A549 (cell line): Measurements from ENCODE around the gene SLCO3A1. TPM values are rescaled to one million over a fixed set of nuclear protein-coding genes. Genes with fewer than 3 reads are reported as not detected.

Experiments used
- ATAC-seq, 2 experiments: fragments of 200-7000 bp in 1 of 2; fragments of >200 bp in 1 of 2; cut with Nextera tagmentation in 1 of 2; cut with Tn5 transposase in 1 of 2; 3 replicates each; pipeline versions ENCODE4 v1.8.0 to v1.9.1; 2018 to 2020; ENCODE audit warnings: mild to moderate bottlenecking in 1 of 2, moderate library complexity in 1 of 2
- CTCF ChIA-PET: fragments of 300-600 bp; sonication (Branson Sonifier 250); formaldehyde crosslinking; extraction: SDS; loops from one replicate; lab custom pipeline; 2021; ENCODE audit warnings: antibody characterized with exemption, inconsistent platforms; lab: Yijun Ruan, JAX
- POLR2A ChIA-PET: fragments of 350-600 bp; formaldehyde crosslinking; extraction: SDS; loops from one replicate; lab custom pipeline; 2021; ENCODE audit warnings: antibody characterized with exemption, inconsistent platforms; lab: Yijun Ruan, JAX
- DNase-seq, 2 experiments: peaks; one replicate each; pipeline versions ENCODE4 v3.0.0 to v3.0.0-alpha.2; 2011 to 2016; ENCODE audit warnings: low read depth in 1 of 2, low spot score in 1 of 2
- FAIRE-seq: peaks from 2 replicates; lab custom pipeline; 2011; peaks lifted over from hg19 to GRCh38; lab: Jason Lieb, UNC
- H3K27ac ChIP-seq, 2 experiments: fragments of >200 bp; sonication (Bioruptor Twin); formaldehyde crosslinking; 3 replicates each; pipeline ENCODE4 v1.5.1; 2016 to 2017
- H3K4me1 ChIP-seq: fragments of >200 bp; sonication (Bioruptor Twin); formaldehyde crosslinking; 3 replicates; pipeline ENCODE4 v1.6.1; 2016
- H3K4me2 ChIP-seq: fragments of >200 bp; sonication (Bioruptor Twin); formaldehyde crosslinking; 3 replicates; pipeline ENCODE4 v1.6.1; 2016
- H3K4me3 ChIP-seq: fragments of >200 bp; sonication (Bioruptor Twin); formaldehyde crosslinking; 3 replicates; pipeline ENCODE4 v1.5.1; 2016
- H3K9me3 ChIP-seq: fragments of >200 bp; sonication (Bioruptor Twin); formaldehyde crosslinking; 3 replicates; pipeline ENCODE4 v1.6.1; 2016
- BHLHE40 ChIP-seq: IDR thresholded peaks from 2 replicates; pipeline ENCODE4 v1.6.1; 2012; ENCODE audit warnings: low read depth, low read length, inconsistent platforms
- CBX8 ChIP-seq: fragments of 200-600 bp; sonication (generic); IDR thresholded peaks from 2 replicates; pipeline ENCODE4 v1.6.1; 2016
- CHD2 ChIP-seq: fragments of 150-350 bp; IDR thresholded peaks from 2 replicates; pipeline ENCODE4 v1.6.1; 2014; ENCODE audit warnings: low read length; ENCODE audit not compliant: partially characterized antibody
- CHD4 ChIP-seq: fragments of 200-600 bp; sonication (generic); IDR thresholded peaks from 2 replicates; pipeline ENCODE4 v1.6.1; 2016; ENCODE audit warnings: antibody characterized with exemption, mild to moderate bottlenecking, borderline replicate concordance
- EHMT2 ChIP-seq: fragments of 200-600 bp; sonication (generic); IDR thresholded peaks from 2 replicates; pipeline ENCODE4 v1.6.1; 2016; ENCODE audit warnings: antibody characterized with exemption, low read depth, mild to moderate bottlenecking, moderate library complexity
- EP300 ChIP-seq, 2 experiments: fragments of >200 bp; sonication (Bioruptor Twin); formaldehyde crosslinking; IDR thresholded peaks; 2 replicates in 1 of 2; 3 replicates in 1 of 2; pipeline ENCODE4 v1.6.1; 2016 to 2017
- ESRRA ChIP-seq: fragments of 150-350 bp; IDR thresholded peaks from 2 replicates; pipeline ENCODE4 v1.6.1; 2014; ENCODE audit warnings: mild to moderate bottlenecking, low read length, borderline replicate concordance
- FOXS1 ChIP-seq: fragments of 250-450 bp; sonication (Bioruptor Pico); IDR thresholded peaks from 2 replicates; pipeline ENCODE4 v1.5.0; 2020; ENCODE audit warnings: mild to moderate bottlenecking, moderate library complexity
- GATA3 ChIP-seq: IDR thresholded peaks from 2 replicates; pipeline ENCODE4 v1.6.1; 2012; ENCODE audit warnings: borderline replicate concordance
- HOXA7 ChIP-seq: fragments of 250-450 bp; sonication (Bioruptor Pico); IDR thresholded peaks from 2 replicates; pipeline ENCODE4 v1.5.0; 2020; ENCODE audit warnings: mild to moderate bottlenecking, moderate library complexity
- HOXB5 ChIP-seq: fragments of 250-450 bp; sonication (Bioruptor Pico); IDR thresholded peaks from 2 replicates; pipeline ENCODE4 v1.5.0; 2020; ENCODE audit warnings: mild to moderate bottlenecking, moderate library complexity
- JUNB ChIP-seq: fragments of >200 bp; sonication (Bioruptor Twin); formaldehyde crosslinking; IDR thresholded peaks from 2 replicates; pipeline ENCODE4 v1.6.1; 2016
- MAZ ChIP-seq: fragments of 150-350 bp; IDR thresholded peaks from 2 replicates; pipeline ENCODE4 v1.6.1; 2014; ENCODE audit warnings: antibody characterized with exemption, low read depth, low read length, borderline replicate concordance
- MYC ChIP-seq: IDR thresholded peaks from 2 replicates; pipeline ENCODE4 v1.6.1; 2012; ENCODE audit warnings: mild to moderate bottlenecking, inconsistent platforms, low read length, improper control_type of control experiment, borderline replicate concordance
- NR3C1 ChIP-seq: fragments of >200 bp; sonication (Bioruptor Twin); formaldehyde crosslinking; IDR thresholded peaks from 3 replicates; pipeline ENCODE4 v1.6.1; 2017
- POLR2AphosphoS2 ChIP-seq: conservative IDR thresholded peaks from 2 replicates; pipeline ENCODE4 v1.6.1; 2012; ENCODE audit warnings: low read length, improper control_type of control experiment, inconsistent platforms
- RARB ChIP-seq: fragments of 250-450 bp; sonication (Bioruptor Pico); IDR thresholded peaks from 2 replicates; pipeline ENCODE4 v1.8.0; 2021; ENCODE audit warnings: mild to moderate bottlenecking, moderate library complexity
- RFX5 ChIP-seq: fragments of 450-650 bp; IDR thresholded peaks from 2 replicates; pipeline ENCODE4 v1.7.1; 2014; ENCODE audit warnings: antibody characterized with exemption, mild to moderate bottlenecking, moderate library complexity
- RNF2 ChIP-seq: fragments of 200-600 bp; sonication (generic); IDR thresholded peaks from 2 replicates; pipeline ENCODE4 v1.6.1; 2016; ENCODE audit warnings: low read depth, mild to moderate bottlenecking, antibody characterized with exemption, moderate library complexity, borderline replicate concordance
- SREBF2 ChIP-seq: fragments of 450-650 bp; IDR thresholded peaks from 2 replicates; pipeline ENCODE4 v1.6.1; 2014; ENCODE audit warnings: mild to moderate bottlenecking, moderate library complexity
- TFCP2L1 ChIP-seq: fragments of 250-450 bp; sonication (Bioruptor Pico); IDR thresholded peaks from 2 replicates; pipeline ENCODE4 v1.5.0; 2021; ENCODE audit warnings: mild to moderate bottlenecking
- ZC3H11A ChIP-seq: fragments of 450-650 bp; IDR thresholded peaks from 2 replicates; pipeline ENCODE4 v1.6.1; 2014; ENCODE audit warnings: antibody characterized with exemption, mild to moderate bottlenecking
- WGBS: methylation state at CpG from one replicate; pipeline ENCODE4 v1.1.6; 2017; ENCODE audit errors: missing lambda C conversion rate; 5-methylcytosine and 5-hydroxymethylcytosine counted together
- polyA plus RNA-seq, 4 experiments: library from polyadenylated mRNA; depleted of rRNA in 3 of 4; stranded (reverse); fragments of >200 nt; fragmentation: RNase III in 1 of 4; extraction: RNeasy Plus Mini Kit Qiagen cat#74134 plus additional on column Dnase treatment in 1 of 4; gene quantifications; 2 replicates in 3 of 4; 3 replicates in 1 of 4; pipeline ENCODE4 v1.2.3, GENCODE V29; 2011 to 2017
- TF ChIP-seq, protein P1 (sequence below): fragments of 250-450 bp; sonication (Bioruptor Pico); IDR thresholded peaks from 2 replicates; pipeline ENCODE4 v1.5.0; 2020; ENCODE audit warnings: low read depth, mild to moderate bottlenecking, moderate library complexity
- TF ChIP-seq, protein P2 (sequence below): fragments of >200 bp; sonication (Bioruptor Twin); formaldehyde crosslinking; IDR thresholded peaks from 2 replicates; pipeline ENCODE4 v1.6.1; 2016
- TF ChIP-seq, protein P3 (sequence below): fragments of 150-350 bp; IDR thresholded peaks from 2 replicates; pipeline ENCODE4 v1.6.1; 2014; ENCODE audit warnings: low read depth, mild to moderate bottlenecking, low read length
- TF ChIP-seq, protein P4 (sequence below): IDR thresholded peaks from 2 replicates; pipeline ENCODE4 v1.6.1; 2012

Gene SLCO3A1
- polyA plus RNA-seq, 2 of the 4 experiments (the other 2 are of a cell fraction) = 16.8 to 17.0 TPM

DNA sequence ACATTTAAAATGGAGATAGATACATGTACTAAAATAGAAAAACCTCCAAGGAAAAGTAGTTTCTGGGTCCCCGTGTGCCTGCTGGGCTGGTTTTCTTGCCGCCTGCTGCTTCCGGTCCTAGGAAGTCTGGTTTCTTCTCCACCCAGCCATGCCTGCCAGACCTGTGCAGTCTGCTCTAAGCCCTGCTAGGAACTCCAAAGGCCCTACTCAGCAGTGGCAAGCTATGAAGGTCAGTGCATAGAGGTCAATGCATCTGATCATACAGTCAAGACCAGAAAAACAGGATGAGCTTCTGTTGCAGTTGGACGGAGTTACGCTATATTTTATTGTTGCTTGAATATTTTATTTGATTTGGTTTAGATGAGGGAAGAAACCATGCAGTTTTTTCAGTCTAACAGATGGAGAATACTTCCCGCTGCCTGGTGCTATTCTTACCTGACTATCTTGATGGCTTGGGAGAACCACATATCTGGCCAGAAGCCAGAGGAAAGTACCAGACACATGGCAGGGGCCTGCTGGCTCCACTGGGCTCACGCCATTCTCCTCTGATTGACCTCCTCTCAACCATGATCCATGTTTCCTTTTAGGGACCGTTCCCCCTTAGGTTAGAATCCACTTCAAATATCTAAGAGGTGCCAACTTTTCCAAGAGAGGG, 313.4 kb downstream of the SLCO3A1 start:
- H3K4me1 ChIP-seq = no peaks in the 10 kb centered on the region

DNA sequence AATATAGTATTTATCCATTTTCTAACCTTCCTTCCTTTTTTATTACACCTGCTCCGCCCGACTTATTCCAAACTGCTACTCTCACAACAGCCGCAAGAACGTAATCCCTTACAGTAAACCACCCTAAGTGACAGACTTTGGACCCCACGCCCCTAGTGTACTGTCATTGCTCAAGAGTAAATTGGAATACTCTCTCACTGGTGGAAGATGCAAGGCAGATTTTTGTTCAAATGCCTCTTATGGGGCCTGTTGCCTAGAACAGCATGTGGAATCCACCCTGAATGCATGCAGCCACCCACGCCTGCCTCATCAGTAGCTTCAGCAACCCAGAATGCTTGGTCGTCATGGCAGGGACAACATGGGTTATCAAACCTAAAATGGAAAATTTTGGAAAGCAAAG, 313.9 kb downstream of the SLCO3A1 start:
- no peak for DNase-seq
- CTCF ChIA-PET = interaction anchor here (0.6 to 1.0 kb wide), 3 partner anchors 547 to 630 kb away, joined by 3 read pairs; no protein-coding TSS in a partner anchor
- no peak for FAIRE-seq
- 83% methylated on average over 7 of the region's 7 CpGs for WGBS
- ATAC-seq = no peak
- Histone ChIP-seq H3K27ac (no peak overlapping the region), H3K4me2 (no peak overlapping the region)
- no peak for TF ChIP-seq GATA3
- TF ChIP-seq ZC3H11A = no peak
- TF ChIP-seq, protein P1, sequence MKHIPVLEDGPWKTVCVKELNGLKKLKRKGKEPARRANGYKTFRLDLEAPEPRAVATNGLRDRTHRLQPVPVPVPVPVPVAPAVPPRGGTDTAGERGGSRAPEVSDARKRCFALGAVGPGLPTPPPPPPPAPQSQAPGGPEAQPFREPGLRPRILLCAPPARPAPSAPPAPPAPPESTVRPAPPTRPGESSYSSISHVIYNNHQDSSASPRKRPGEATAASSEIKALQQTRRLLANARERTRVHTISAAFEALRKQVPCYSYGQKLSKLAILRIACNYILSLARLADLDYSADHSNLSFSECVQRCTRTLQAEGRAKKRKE (CRISPR knock-in tag) = no peak
- TF ChIP-seq HOXB5 (CRISPR knock-in tag) = no peak
- TF ChIP-seq MAZ = no peak
- no peak for TF ChIP-seq TFCP2L1
- TF ChIP-seq BHLHE40 = no peak
- TF ChIP-seq, protein P2, sequence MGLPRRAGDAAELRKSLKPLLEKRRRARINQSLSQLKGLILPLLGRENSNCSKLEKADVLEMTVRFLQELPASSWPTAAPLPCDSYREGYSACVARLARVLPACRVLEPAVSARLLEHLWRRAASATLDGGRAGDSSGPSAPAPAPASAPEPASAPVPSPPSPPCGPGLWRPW = no peak
- TF ChIP-seq SREBF2 = no peak
- no peak for TF ChIP-seq RARB (CRISPR knock-in tag)
- TF ChIP-seq CBX8 = no peak
- TF ChIP-seq HOXA7 (CRISPR knock-in tag) = no peak
- no peak for TF ChIP-seq RNF2
- TF ChIP-seq POLR2AphosphoS2 = no peak
- no peak for TF ChIP-seq NR3C1
- no peak for TF ChIP-seq EHMT2
- no peak for TF ChIP-seq EP300 (IDR thresholded peaks at IDR 0.05)
- TF ChIP-seq FOXS1 (CRISPR knock-in tag) = no peak
- TF ChIP-seq, all 56 proteins: peak for 0
- POLR2A ChIA-PET = no interaction called here
- Histone ChIP-seq H3K4me3 (no peak overlapping the region), H3K9me3 (no peaks in the 10 kb centered on the region), H3K4me1 (no peaks in the 10 kb centered on the region)

More for the DNA sequence above, 313.4 kb downstream of the SLCO3A1 start:
- ATAC-seq = no peak
- no peak for DNase-seq
- ChIA-PET CTCF (interaction anchor here (1.4 kb wide), 1 partner anchor 548 kb away, joined by 5 read pairs; no protein-coding TSS in a partner anchor), POLR2A (no interaction called here)
- no peak overlapping the region for H3K4me3 ChIP-seq
- no peak for TF ChIP-seq CHD2
- TF ChIP-seq, protein P3, sequence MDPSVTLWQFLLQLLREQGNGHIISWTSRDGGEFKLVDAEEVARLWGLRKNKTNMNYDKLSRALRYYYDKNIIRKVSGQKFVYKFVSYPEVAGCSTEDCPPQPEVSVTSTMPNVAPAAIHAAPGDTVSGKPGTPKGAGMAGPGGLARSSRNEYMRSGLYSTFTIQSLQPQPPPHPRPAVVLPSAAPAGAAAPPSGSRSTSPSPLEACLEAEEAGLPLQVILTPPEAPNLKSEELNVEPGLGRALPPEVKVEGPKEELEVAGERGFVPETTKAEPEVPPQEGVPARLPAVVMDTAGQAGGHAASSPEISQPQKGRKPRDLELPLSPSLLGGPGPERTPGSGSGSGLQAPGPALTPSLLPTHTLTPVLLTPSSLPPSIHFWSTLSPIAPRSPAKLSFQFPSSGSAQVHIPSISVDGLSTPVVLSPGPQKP = no peak
- TF ChIP-seq NR3C1 = no peak
- TF ChIP-seq, protein P4, sequence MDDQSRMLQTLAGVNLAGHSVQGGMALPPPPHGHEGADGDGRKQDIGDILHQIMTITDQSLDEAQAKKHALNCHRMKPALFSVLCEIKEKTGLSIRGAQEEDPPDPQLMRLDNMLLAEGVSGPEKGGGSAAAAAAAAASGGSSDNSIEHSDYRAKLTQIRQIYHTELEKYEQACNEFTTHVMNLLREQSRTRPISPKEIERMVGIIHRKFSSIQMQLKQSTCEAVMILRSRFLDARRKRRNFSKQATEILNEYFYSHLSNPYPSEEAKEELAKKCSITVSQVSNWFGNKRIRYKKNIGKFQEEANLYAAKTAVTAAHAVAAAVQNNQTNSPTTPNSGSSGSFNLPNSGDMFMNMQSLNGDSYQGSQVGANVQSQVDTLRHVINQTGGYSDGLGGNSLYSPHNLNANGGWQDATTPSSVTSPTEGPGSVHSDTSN = no peak
- TF ChIP-seq CHD4 = no peak
- no peak for TF ChIP-seq GATA3
- TF ChIP-seq ESRRA = no peak
- TF ChIP-seq JUNB = no peak
- no peak for TF ChIP-seq SREBF2
- TF ChIP-seq ZC3H11A = no peak
- TF ChIP-seq EP300 (IDR thresholded peaks at IDR 0.05) = no peak
- no peak for TF ChIP-seq RFX5
- no peak for TF ChIP-seq MYC
- TF ChIP-seq RNF2 = no peak
- WGBS = 91% methylated on average over 8 of the region's 8 CpGs
- no peak for FAIRE-seq
- H3K27ac ChIP-seq = no peak overlapping the region
- no peaks in the 10 kb centered on the region for H3K9me3 ChIP-seq
- no peak overlapping the region for H3K4me2 ChIP-seq
